T-helper 2 cell treated with Interferon-gamma antibody and Interleukin-4, amounts not matched to agents 5 μg/mL and 100 μg/mL, for 36 hours (primary cell): ENCODE measurements around the gene ROS1.
A peak's percentile ranks its signal among the peaks of the same experiment; 100 is the strongest.
"Not testable (repeated sequence)": the region's sequence is repeated elsewhere in the genome, so short reads cannot be mapped to it uniquely, and the experiment has no call there.

Source experiments
- DNase-seq: peaks from one replicate; pipeline ENCODE4 v3.0.0; 2021; ENCODE audit warnings: low spot score
- H3K27ac Mint-ChIP-seq: one replicate; pipeline ENCODE4 v1.8.0; 2021; ENCODE audit warnings: mild to moderate bottlenecking, mixed read lengths
- H3K27me3 Mint-ChIP-seq: one replicate; pipeline ENCODE4 v1.8.0; 2021; ENCODE audit warnings: low read depth, mixed read lengths
- H3K36me3 Mint-ChIP-seq: one replicate; pipeline ENCODE4 v1.8.0; 2021; ENCODE audit warnings: low read depth, mixed read lengths
- H3K4me1 Mint-ChIP-seq: one replicate; pipeline ENCODE4 v1.8.0; 2021; ENCODE audit warnings: low read depth, mixed read lengths
- H3K4me3 Mint-ChIP-seq: one replicate; pipeline ENCODE4 v1.8.0; 2022; ENCODE audit warnings: mild to moderate bottlenecking, moderate library complexity, mixed read lengths
- H3K9me3 Mint-ChIP-seq: one replicate; pipeline ENCODE4 v1.8.0; 2021; ENCODE audit warnings: mixed read lengths

The ROS1 gene

GRCh38 chr6:117425431-117426153, at the start of gene ROS1:
Gene ROS1, minus strand, starts transcription at chr6:117425942. Its CDS starts 286 bp downstream, at chr6:117425656.
- no peak for DNase-seq
- no peak within 1 kb of the TSS for H3K4me3 Mint-ChIP-seq
- no peak within 1 kb of the TSS for H3K27ac Mint-ChIP-seq
- no peaks in the 10 kb centered on the region for H3K4me1 Mint-ChIP-seq
- H3K9me3 Mint-ChIP-seq, result no peaks in the 10 kb centered on the region
- H3K36me3 Mint-ChIP-seq, result no peaks in the 10 kb centered on the region
- H3K27me3 Mint-ChIP-seq, result peaks cover 16% of the 10 kb centered on the region

- Mint-ChIP-seq H3K4me1 (peaks cover 17% of the 10 kb centered on the region), H3K4me3 (no peak overlapping the region), H3K27me3 (peaks cover 47% of the 10 kb centered on the region), H3K27ac (no peak overlapping the region), H3K9me3 (no peaks in the 10 kb centered on the region), H3K36me3 (no peaks in the 10 kb centered on the region)
- no peak for DNase-seq
These were observed 47.7 kb upstream of the ROS1 start for GRCh38 chr6:117473401-117473800.

- Mint-ChIP-seq H3K4me3 (no peak overlapping the region), H3K27ac (no peak overlapping the region), H3K9me3 (no peaks in the 10 kb centered on the region), H3K4me1 (peaks cover 14% of the 10 kb centered on the region), H3K36me3 (no peaks in the 10 kb centered on the region), H3K27me3 (peaks cover 40% of the 10 kb centered on the region)
- no peak for DNase-seq
These were observed 46.9 kb upstream of the ROS1 start for GRCh38 chr6:117472667-117473066.

GRCh38 chr6:117469791-117470190, 44.0 kb upstream of the ROS1 start:
- no peak overlapping the region for H3K4me3 Mint-ChIP-seq
- H3K9me3 Mint-ChIP-seq, result no peaks in the 10 kb centered on the region
- no peak overlapping the region for H3K27ac Mint-ChIP-seq
- H3K36me3 Mint-ChIP-seq, result no peaks in the 10 kb centered on the region
- peaks cover 29% of the 10 kb centered on the region for H3K27me3 Mint-ChIP-seq
- H3K4me1 Mint-ChIP-seq, result peaks cover 18% of the 10 kb centered on the region
- no peak for DNase-seq

- Mint-ChIP-seq H3K27me3 (peaks cover 28% of the 10 kb centered on the region), H3K4me1 (peaks cover 21% of the 10 kb centered on the region), H3K36me3 (no peaks in the 10 kb centered on the region), H3K9me3 (no peaks in the 10 kb centered on the region), H3K27ac (no peak overlapping the region), H3K4me3 (no peak overlapping the region)
- no peak for DNase-seq
These were observed 43.6 kb upstream of the ROS1 start for GRCh38 chr6:117469356-117469755.

- Mint-ChIP-seq H3K27me3 (peaks cover 20% of the 10 kb centered on the region), H3K4me1 (peaks cover 28% of the 10 kb centered on the region)
- not testable (repeated sequence) for H3K9me3 Mint-ChIP-seq, H3K4me3 Mint-ChIP-seq, DNase-seq, H3K27ac Mint-ChIP-seq, H3K36me3 Mint-ChIP-seq
These were observed 42.8 kb upstream of the ROS1 start for GRCh38 chr6:117468527-117468926.

- Mint-ChIP-seq H3K9me3 (no peaks in the 10 kb centered on the region), H3K4me1 (peaks cover 28% of the 10 kb centered on the region), H3K27me3 (peaks cover 18% of the 10 kb centered on the region), H3K36me3 (no peaks in the 10 kb centered on the region), H3K4me3 (no peak overlapping the region), H3K27ac (no peak overlapping the region)
- DNase-seq, result no peak
These were observed 42.1 kb upstream of the ROS1 start for GRCh38 chr6:117467876-117468275.

- H3K36me3 Mint-ChIP-seq, result no peaks in the 10 kb centered on the region
- no peak overlapping the region for H3K4me3 Mint-ChIP-seq
- peaks cover 22% of the 10 kb centered on the region for H3K4me1 Mint-ChIP-seq
- no peaks in the 10 kb centered on the region for H3K9me3 Mint-ChIP-seq
- no peak for DNase-seq
- no peak overlapping the region for H3K27ac Mint-ChIP-seq
- H3K27me3 Mint-ChIP-seq, result peaks cover 13% of the 10 kb centered on the region
These were observed 39.9 kb upstream of the ROS1 start for GRCh38 chr6:117465691-117466090.

GRCh38 chr6:117464700-117465099, 39.0 kb upstream of the ROS1 start:
- H3K4me1 Mint-ChIP-seq, result peaks cover 19% of the 10 kb centered on the region
- no peaks in the 10 kb centered on the region for H3K36me3 Mint-ChIP-seq
- H3K9me3 Mint-ChIP-seq, result no peaks in the 10 kb centered on the region
- H3K4me3 Mint-ChIP-seq, result no peak overlapping the region
- H3K27me3 Mint-ChIP-seq, result peaks cover 12% of the 10 kb centered on the region
- no peak for DNase-seq
- H3K27ac Mint-ChIP-seq, result no peak overlapping the region

GRCh38 chr6:117463762-117464665, 38.3 kb upstream of the ROS1 start:
- peaks cover 16% of the 10 kb centered on the region for H3K4me1 Mint-ChIP-seq
- peak overlapping the region; percentile 10 for H3K4me3 Mint-ChIP-seq
- peak overlapping the region; percentile 15 for H3K27ac Mint-ChIP-seq
- no peaks in the 10 kb centered on the region for H3K36me3 Mint-ChIP-seq
- H3K9me3 Mint-ChIP-seq, result no peaks in the 10 kb centered on the region
- DNase-seq, result peak; percentile 27
- H3K27me3 Mint-ChIP-seq, result peaks cover 12% of the 10 kb centered on the region

GRCh38 chr6:117459204-117459944, 33.6 kb upstream of the ROS1 start:
- peaks cover 9% of the 10 kb centered on the region for H3K4me1 Mint-ChIP-seq
- no peak overlapping the region for H3K27ac Mint-ChIP-seq
- H3K36me3 Mint-ChIP-seq, result no peaks in the 10 kb centered on the region
- no peaks in the 10 kb centered on the region for H3K9me3 Mint-ChIP-seq
- DNase-seq, result no peak
- peaks cover 32% of the 10 kb centered on the region for H3K27me3 Mint-ChIP-seq
- H3K4me3 Mint-ChIP-seq, result no peak overlapping the region

- H3K4me1 Mint-ChIP-seq, result peaks cover 2% of the 10 kb centered on the region
These were observed 31.3 kb upstream of the ROS1 start for GRCh38 chr6:117456998-117457397.

GRCh38 chr6:117456250-117456649, 30.5 kb upstream of the ROS1 start:
- Mint-ChIP-seq H3K36me3 (no peaks in the 10 kb centered on the region), H3K27ac (no peak overlapping the region), H3K9me3 (no peaks in the 10 kb centered on the region), H3K27me3 (peaks cover 41% of the 10 kb centered on the region), H3K4me1 (peaks cover 2% of the 10 kb centered on the region), H3K4me3 (no peak overlapping the region)
- DNase-seq, result no peak

More at GRCh38 chr6:117456998-117457397, 31.3 kb upstream of the ROS1 start:
- H3K27ac Mint-ChIP-seq, result no peak overlapping the region
- no peak overlapping the region for H3K4me3 Mint-ChIP-seq
- DNase-seq, result no peak
- H3K9me3 Mint-ChIP-seq, result no peaks in the 10 kb centered on the region
- no peaks in the 10 kb centered on the region for H3K36me3 Mint-ChIP-seq
- peaks cover 33% of the 10 kb centered on the region for H3K27me3 Mint-ChIP-seq

- Mint-ChIP-seq H3K4me3 (no peak overlapping the region), H3K27ac (no peak overlapping the region), H3K9me3 (no peaks in the 10 kb centered on the region), H3K36me3 (no peaks in the 10 kb centered on the region), H3K4me1 (no peaks in the 10 kb centered on the region), H3K27me3 (peaks cover 54% of the 10 kb centered on the region)
- no peak for DNase-seq
These were observed 25.9 kb upstream of the ROS1 start for GRCh38 chr6:117451671-117452070.
